Psoas muscle (tissue), 8 donors: ENCODE results near the gene TSHZ2. TPM values are rescaled to one million over a fixed set of nuclear protein-coding genes. Genes with fewer than 3 reads are reported as not detected.
A peak's percentile ranks its signal among the peaks of the same experiment; 100 is the strongest.
"Not testable (repeated sequence)": the region's sequence is repeated elsewhere in the genome, so short reads cannot be mapped to it uniquely, and the experiment has no call there.

ENCODE experiments used
- ATAC-seq, 4 donors: fragments of 200-7000 bp; cut with Tn5 transposase; one replicate each; pipeline ENCODE4 v1.9.1; 2020; ENCODE audit warnings: moderate library complexity in 3 of 4, mild to moderate bottlenecking in 2 of 4
- DNase-seq, 2 donors: peaks; one replicate each; pipeline ENCODE4 v3.0.0-alpha.2; 2020
- H3K27ac ChIP-seq: fragments of 200-600 bp; one replicate; pipeline ENCODE4 v1.8.0; 2022
- H3K27me3 ChIP-seq, 3 donors: fragments of 200-600 bp in 1 of 3; one replicate each; pipeline versions ENCODE4 v1.6.1 to v1.8.0; 2013 to 2022; ENCODE audit warnings: low read length in 2 of 3, mild to moderate bottlenecking in 2 of 3, moderate library complexity in 1 of 3; ENCODE audit not compliant: insufficient read depth in 3 of 3
- H3K36me3 ChIP-seq, 2 donors: fragments of 200-600 bp in 1 of 2; one replicate each; pipeline versions ENCODE4 v1.6.1 to v1.8.0; 2013 to 2022; ENCODE audit warnings: low read depth in 1 of 2, mild to moderate bottlenecking in 1 of 2, moderate library complexity in 1 of 2; ENCODE audit not compliant: insufficient read depth in 1 of 2
- H3K4me1 ChIP-seq: fragments of 200-600 bp; one replicate; pipeline ENCODE4 v1.8.0; 2022
- H3K4me3 ChIP-seq: fragments of 200-600 bp; one replicate; pipeline ENCODE4 v1.8.0; 2022; ENCODE audit warnings: mild to moderate bottlenecking
- H3K9me3 ChIP-seq: fragments of 200-600 bp; one replicate; pipeline ENCODE4 v1.8.0; 2022
- WGBS, 3 donors: extraction: QIAGEN DNeasy Blood & Tissue Kit; methylation state at CpG; one replicate each; pipeline versions ENCODE4 v1.1.6 to v1.1.7; 2013; 5-methylcytosine and 5-hydroxymethylcytosine counted together
- intact Hi-C, 2 donors: fragments of 100-400 bp; cut with DNase I; formaldehyde crosslinking; loops; one replicate each; pipeline versions ENCODE4 v1.11.0 to v1.14.2; 2022
- polyA plus RNA-seq, 3 donors: library from polyadenylated mRNA; stranded (reverse); fragments of 200-250 nt; gene quantifications; one replicate each; pipeline ENCODE4 v1.2.3, GENCODE V29; 2013
- total RNA-seq, 4 donors: library from RNA; stranded (reverse); fragmentation: NEBNext Ultra II Directional in 2 of 4; extraction: Animal tissue kit (Norgen Biotek cat#: 25700) in 2 of 4; gene quantifications; one replicate each; pipeline versions ENCODE4 v1.2.1 to v1.2.4, GENCODE V29; 2021 to 2023
- TF ChIP-seq, protein P1 (sequence below): fragments of 200-600 bp; IDR thresholded peaks from one replicate; pipeline ENCODE4 v1.8.0; 2022; ENCODE audit warnings: antibody characterized with exemption
- donor health status: healthy with polysubstance abuse.
- donor health status: DM: no; HTN: no; CAD: no; lungs with moderate emphysema.
- donor health status: Bipolar disorder and iron deficiency.
- donor health status: healthy.
- donor health status: DM: yes; HTN: yes; CAD: no.
- donor health status: DM: no; HTN: no; CAD: no.
- donor health status: DM: no; HTN: no; CAD: no.
- donor health status: DM: yes; HTN: yes; CAD: no.

The TSHZ2 gene
- total and polyA plus RNA-seq, 7 donors, result 0.39 to 7.5 (median 1.9) TPM

DNA sequence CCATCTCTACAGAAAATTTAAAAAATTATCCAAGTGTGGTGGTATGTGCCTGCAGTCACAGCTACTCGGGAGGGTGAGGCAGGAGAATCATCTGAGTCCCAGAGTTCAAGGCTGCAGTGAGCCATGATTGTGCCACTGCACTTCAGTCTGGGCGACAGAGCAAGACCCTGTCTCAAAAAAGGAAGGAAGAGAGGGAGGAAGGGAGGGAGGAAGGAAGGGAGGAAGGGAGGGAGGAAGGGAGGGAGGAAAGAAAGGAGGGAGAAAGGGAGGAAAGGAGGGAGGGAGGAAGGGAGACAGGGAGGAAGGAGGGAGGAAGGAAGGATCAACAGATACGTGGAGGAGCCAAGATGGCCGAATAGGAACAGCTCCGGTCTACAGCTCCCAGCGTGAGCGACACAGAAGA is 531.4 kb downstream of the TSHZ2 start:
- Histone ChIP-seq H3K4me3 (no peak overlapping the region), H3K27ac (no peak overlapping the region), H3K4me1 (no peaks in the 10 kb centered on the region), H3K9me3 (no peaks in the 10 kb centered on the region), H3K36me3 (no peaks in the 10 kb centered on the region), H3K27me3 (no peaks in the 10 kb centered on the region)
- DNase-seq (no peak), ATAC-seq (no peak)
- WGBS, 3 donors, result 88 to 90% (median 89%) methylated on average over 7 of the region's 7 CpGs
- TF ChIP-seq, protein P1, sequence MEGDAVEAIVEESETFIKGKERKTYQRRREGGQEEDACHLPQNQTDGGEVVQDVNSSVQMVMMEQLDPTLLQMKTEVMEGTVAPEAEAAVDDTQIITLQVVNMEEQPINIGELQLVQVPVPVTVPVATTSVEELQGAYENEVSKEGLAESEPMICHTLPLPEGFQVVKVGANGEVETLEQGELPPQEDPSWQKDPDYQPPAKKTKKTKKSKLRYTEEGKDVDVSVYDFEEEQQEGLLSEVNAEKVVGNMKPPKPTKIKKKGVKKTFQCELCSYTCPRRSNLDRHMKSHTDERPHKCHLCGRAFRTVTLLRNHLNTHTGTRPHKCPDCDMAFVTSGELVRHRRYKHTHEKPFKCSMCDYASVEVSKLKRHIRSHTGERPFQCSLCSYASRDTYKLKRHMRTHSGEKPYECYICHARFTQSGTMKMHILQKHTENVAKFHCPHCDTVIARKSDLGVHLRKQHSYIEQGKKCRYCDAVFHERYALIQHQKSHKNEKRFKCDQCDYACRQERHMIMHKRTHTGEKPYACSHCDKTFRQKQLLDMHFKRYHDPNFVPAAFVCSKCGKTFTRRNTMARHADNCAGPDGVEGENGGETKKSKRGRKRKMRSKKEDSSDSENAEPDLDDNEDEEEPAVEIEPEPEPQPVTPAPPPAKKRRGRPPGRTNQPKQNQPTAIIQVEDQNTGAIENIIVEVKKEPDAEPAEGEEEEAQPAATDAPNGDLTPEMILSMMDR, result no peak
- intact Hi-C loops, result no loop called here

- H3K4me1 ChIP-seq, H3K9me3 ChIP-seq, H3K4me3 ChIP-seq, H3K27me3 ChIP-seq, H3K36me3 ChIP-seq, ATAC-seq, intact Hi-C loops, H3K27ac ChIP-seq, DNase-seq: not testable (repeated sequence)
- WGBS, 3 donors, result 79 to 91% (median 82%) methylated on average over 6 to 18 of the region's 19 CpGs
Measured at GRCh38 chr20:53504106-53504505, 531.9 kb downstream of the TSHZ2 start.

DNA sequence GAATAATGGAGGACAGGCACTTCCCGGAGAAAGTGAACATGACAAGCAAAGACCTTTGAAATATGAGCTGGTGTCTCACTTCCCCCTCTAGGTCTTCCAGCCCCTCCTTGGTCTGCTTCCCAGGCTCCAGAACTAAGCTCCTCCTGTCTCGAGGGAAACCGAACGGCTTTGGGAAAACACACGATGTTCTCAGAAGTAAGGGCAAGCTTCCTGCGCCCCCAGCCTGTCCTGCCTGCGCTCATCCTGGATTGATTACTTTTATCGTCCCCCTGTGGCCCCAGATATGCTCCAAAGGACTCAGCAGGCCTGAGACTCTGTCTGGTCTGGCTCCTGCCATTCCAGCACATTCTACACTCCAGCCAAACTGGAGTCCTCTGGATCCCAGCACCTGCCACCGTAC is 538.1 kb downstream of the TSHZ2 start:
- intact Hi-C loops, result no loop called here
- WGBS, 3 donors, result 40 to 43% (median 42%) methylated on average over 9 of the region's 9 CpGs
- ATAC-seq (no peak), DNase-seq (peak in 1 of 2 donors; percentile 54)
- H3K4me3 ChIP-seq, result no peak overlapping the region
- no peaks in the 10 kb centered on the region for H3K27me3 ChIP-seq
- TF ChIP-seq, protein P1, result no peak
- H3K9me3 ChIP-seq, result no peaks in the 10 kb centered on the region
- H3K27ac ChIP-seq, result no peak overlapping the region
- H3K36me3 ChIP-seq, result no peaks in the 10 kb centered on the region
- H3K4me1 ChIP-seq, result no peaks in the 10 kb centered on the region

GRCh38 chr20:53510704-53511103 is 538.5 kb downstream of the TSHZ2 start:
- Histone ChIP-seq H3K36me3 (no peaks in the 10 kb centered on the region), H3K27ac (no peak overlapping the region), H3K4me3 (no peak overlapping the region), H3K4me1 (no peaks in the 10 kb centered on the region), H3K9me3 (no peaks in the 10 kb centered on the region), H3K27me3 (no peaks in the 10 kb centered on the region)
- ATAC-seq, result no peak
- intact Hi-C loops, result no loop called here
- TF ChIP-seq, protein P1, result no peak
- 79 to 88% (median 82%) methylated on average over 8 of the region's 8 CpGs for WGBS, 3 donors
- DNase-seq, result no peak

DNA sequence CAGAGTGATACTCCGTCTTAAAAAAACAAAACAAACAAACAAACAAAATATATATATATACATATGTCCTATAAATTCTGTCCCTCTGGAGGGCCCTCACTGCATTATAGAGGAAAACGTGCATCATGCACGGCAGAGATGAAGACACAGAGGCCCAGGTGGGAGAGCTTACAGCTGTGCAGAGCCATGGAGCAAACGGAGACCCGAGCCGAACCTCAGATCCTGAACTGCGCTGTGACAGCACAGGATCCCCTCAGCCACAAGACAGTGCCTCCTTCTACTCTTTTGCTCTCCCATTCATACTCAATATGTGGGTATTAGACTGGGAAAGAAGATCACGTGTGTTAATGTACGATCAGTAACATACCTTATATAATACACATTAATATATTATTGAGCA is 539.9 kb downstream of the TSHZ2 start:
- intact Hi-C loops, result no loop called here
- DNase-seq (no peak), ATAC-seq (no peak)
- Histone ChIP-seq H3K27ac (no peak overlapping the region), H3K4me1 (no peaks in the 10 kb centered on the region), H3K27me3 (no peaks in the 10 kb centered on the region), H3K36me3 (no peaks in the 10 kb centered on the region), H3K4me3 (no peak overlapping the region), H3K9me3 (no peaks in the 10 kb centered on the region)
- TF ChIP-seq, protein P1, result no peak
- WGBS, 3 donors, result 65 to 76% (median 70%) methylated on average over 9 of the region's 9 CpGs
